ENCODE results near the gene PITPNB. TPM values are rescaled to one million over a fixed set of nuclear protein-coding genes. Genes with fewer than 3 reads are reported as not detected.

PITPNB gene
- total and polyA plus RNA-seq, 2 experiments from 2014 or later = 50.9 to 56.0 TPM

- Mint-ChIP-seq H3K4me3 (no peak overlapping the region), H3K9me3 (no peaks in the 10 kb centered on the region), H3K4me1 (peaks cover 44% of the 10 kb centered on the region), H3K27me3 (ENCODE audit: insufficient read depth, low read depth, poor library complexity) (peaks cover 2% of the 10 kb centered on the region), H3K36me3 (ENCODE audit: low read depth) (peaks cover 17% of the 10 kb centered on the region), H3K27ac (peak overlapping the region; percentile 11; the same call in 1 of the 2 replicates)
- Histone ChIP-seq H4K20me1 (replicated peaks; ENCODE audit: insufficient read depth) (peaks cover 10% of the 10 kb centered on the region), H3K4me3 (no peak overlapping the region), H3K27me3 (ENCODE audit: insufficient read depth) (no peaks in the 10 kb centered on the region), H2AFZ (no peak overlapping the region), H3K9me2 (ENCODE audit: insufficient read depth) (no peaks in the 10 kb centered on the region), H3K4me2 (no peak overlapping the region), H3F3A (replicated peaks; ENCODE audit: low read depth) (no peaks in the 10 kb centered on the region), H3K4me1 (ENCODE audit: insufficient read depth) (peaks cover 33% of the 10 kb centered on the region), H3K27ac (ENCODE audit: low read depth) (peak overlapping the region; percentile 23; the same call in 1 of the 2 replicates), H3K79me2 (replicated peaks; ENCODE audit: insufficient read depth) (no peaks in the 10 kb centered on the region; the same call in 1 of the 2 replicates), H3K36me3 (ENCODE audit: insufficient read depth) (peaks cover 6% of the 10 kb centered on the region; the same call in 1 of the 2 replicates)
- DNase-seq (ENCODE audit: low spot score) (peak; percentile 72), ATAC-seq (peak; percentile 32; the same call in 2 of the 3 replicates)
- no peak for TF ChIP-seq EZH2phosphoT487 (IDR thresholded peaks at IDR 0.05; ENCODE audit: unreplicated experiment)
- TF ChIP-seq, protein P1, sequence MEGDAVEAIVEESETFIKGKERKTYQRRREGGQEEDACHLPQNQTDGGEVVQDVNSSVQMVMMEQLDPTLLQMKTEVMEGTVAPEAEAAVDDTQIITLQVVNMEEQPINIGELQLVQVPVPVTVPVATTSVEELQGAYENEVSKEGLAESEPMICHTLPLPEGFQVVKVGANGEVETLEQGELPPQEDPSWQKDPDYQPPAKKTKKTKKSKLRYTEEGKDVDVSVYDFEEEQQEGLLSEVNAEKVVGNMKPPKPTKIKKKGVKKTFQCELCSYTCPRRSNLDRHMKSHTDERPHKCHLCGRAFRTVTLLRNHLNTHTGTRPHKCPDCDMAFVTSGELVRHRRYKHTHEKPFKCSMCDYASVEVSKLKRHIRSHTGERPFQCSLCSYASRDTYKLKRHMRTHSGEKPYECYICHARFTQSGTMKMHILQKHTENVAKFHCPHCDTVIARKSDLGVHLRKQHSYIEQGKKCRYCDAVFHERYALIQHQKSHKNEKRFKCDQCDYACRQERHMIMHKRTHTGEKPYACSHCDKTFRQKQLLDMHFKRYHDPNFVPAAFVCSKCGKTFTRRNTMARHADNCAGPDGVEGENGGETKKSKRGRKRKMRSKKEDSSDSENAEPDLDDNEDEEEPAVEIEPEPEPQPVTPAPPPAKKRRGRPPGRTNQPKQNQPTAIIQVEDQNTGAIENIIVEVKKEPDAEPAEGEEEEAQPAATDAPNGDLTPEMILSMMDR (conservative IDR thresholded peaks at IDR 0.05; ENCODE audit: low read depth in 2 of 2) = peak; percentile 56 to 90
Measured at GRCh38 chr22:27885977-27886842, 32.8 kb downstream of the PITPNB start.

DNA sequence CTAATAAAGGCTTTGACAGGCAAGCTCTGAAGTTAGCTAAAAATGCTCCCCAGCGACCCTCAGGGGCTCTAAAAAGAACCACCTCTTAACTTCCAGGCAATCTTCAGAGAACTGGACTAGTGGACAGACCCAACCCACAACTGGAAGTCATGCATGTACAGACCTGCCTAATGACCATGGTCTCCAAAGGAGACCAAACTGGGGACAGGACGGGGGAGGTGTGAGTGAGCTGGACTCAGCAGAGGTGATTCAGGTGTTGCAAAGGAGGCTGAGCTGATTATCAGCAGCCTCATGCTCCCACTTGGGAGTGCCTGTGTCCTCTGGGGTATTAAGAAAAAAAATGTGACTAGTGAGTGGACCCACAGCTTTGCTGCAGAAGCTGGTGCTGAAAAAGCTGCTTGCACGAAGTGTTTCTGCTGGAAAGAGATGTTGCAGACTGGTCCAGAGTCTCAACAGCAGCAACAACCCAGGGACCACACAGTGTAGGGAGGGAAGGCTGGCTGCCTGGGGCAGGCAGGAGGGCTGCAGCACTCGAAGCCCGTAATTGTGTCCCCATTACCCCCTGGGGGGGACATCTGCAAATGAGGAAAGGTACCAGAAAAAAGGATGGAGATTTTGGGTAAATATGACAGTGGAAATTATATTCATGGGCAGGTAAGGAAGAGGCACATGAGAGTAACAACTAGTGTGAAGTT lies 35.3 kb downstream of the PITPNB start:
- H3K4me1 ChIP-seq (ENCODE audit: insufficient read depth) = peaks cover 39% of the 10 kb centered on the region
- Mint-ChIP-seq H3K27ac (peak overlapping the region; percentile 45; the same call in 1 of the 2 replicates), H3K36me3 (ENCODE audit: low read depth) (peaks cover 9% of the 10 kb centered on the region), H3K27me3 (ENCODE audit: insufficient read depth, low read depth, poor library complexity) (peaks cover 7% of the 10 kb centered on the region), H3K4me1 (peaks cover 63% of the 10 kb centered on the region), H3K4me3 (no peak overlapping the region), H3K9me3 (no peaks in the 10 kb centered on the region)
- H3K79me2 ChIP-seq (replicated peaks; ENCODE audit: insufficient read depth) = peaks cover 10% of the 10 kb centered on the region; the same call in 1 of the 2 replicates
- H3K36me3 ChIP-seq (ENCODE audit: insufficient read depth) = no peaks in the 10 kb centered on the region
- no peak overlapping the region for H3K27ac ChIP-seq (ENCODE audit: low read depth)
- no peak overlapping the region for H3K4me3 ChIP-seq
- TF ChIP-seq REST (IDR thresholded peaks at IDR 0.05; ENCODE audit: unreplicated experiment) = no peak
- TF ChIP-seq STAT1 (IDR thresholded peaks at IDR 0.05; ENCODE audit: unreplicated experiment) = no peak
- ATAC-seq (peak; percentile 68), DNase-seq (ENCODE audit: low spot score) (no peak)
- H3K9me2 ChIP-seq (ENCODE audit: insufficient read depth) = no peaks in the 10 kb centered on the region
- no peaks in the 10 kb centered on the region for H3K27me3 ChIP-seq (ENCODE audit: insufficient read depth)
- H3F3A ChIP-seq (replicated peaks; ENCODE audit: low read depth) = no peaks in the 10 kb centered on the region
- H3K4me2 ChIP-seq = peak overlapping the region; percentile 56
- H4K20me1 ChIP-seq (replicated peaks; ENCODE audit: insufficient read depth) = peaks cover 16% of the 10 kb centered on the region
- no peak overlapping the region for H2AFZ ChIP-seq
